ENCODE data around the gene LRMDA. TPM values are rescaled to one million over a fixed set of nuclear protein-coding genes. Genes with fewer than 3 reads are reported as not detected.

The LRMDA gene
- total RNA-seq, 1 donor from 2014 or later = 5.2 TPM

DNA sequence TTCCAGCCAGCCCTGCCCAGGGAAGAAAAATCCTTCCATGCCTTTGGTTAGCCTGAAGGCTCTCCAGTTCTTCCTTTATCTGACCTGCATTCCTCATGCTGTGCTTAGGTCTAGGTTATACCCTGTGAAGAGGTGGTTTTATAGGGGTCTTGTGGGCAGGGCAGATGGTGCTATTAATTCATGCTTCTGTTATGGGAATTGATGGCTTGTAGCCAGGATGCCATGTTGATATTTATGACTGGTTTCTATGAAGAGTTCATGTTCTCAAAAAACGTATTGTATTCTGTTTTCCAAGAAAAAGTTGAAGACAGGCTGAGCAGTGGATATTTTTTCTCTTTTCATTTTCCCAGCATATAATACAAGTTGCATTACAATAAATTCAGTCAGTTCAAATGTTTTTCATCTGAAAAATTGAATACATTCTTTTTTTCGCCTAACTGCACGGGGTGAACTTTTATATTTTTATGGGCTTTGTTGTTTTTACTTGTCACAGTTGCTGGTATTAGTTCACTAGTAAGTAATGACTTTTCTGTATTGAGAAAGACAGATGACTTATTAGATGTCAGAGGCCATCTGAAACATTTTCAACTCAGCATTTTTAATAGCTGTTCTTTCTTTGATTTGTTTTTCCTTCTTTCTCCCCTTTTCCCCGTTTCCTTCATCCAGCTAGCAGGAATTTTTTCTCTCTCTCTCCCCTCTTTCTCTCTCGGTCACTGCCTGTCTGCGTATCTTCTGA lies 322.8 kb downstream of the LRMDA start:
- no peaks in the 10 kb centered on the region for H3K79me2 ChIP-seq (ENCODE audit: low read depth)
- peaks cover 7% of the 10 kb centered on the region for H3K4me1 ChIP-seq
- TF ChIP-seq EZH2 (IDR thresholded peaks at IDR 0.05) = no peak
- TF ChIP-seq, protein P1, sequence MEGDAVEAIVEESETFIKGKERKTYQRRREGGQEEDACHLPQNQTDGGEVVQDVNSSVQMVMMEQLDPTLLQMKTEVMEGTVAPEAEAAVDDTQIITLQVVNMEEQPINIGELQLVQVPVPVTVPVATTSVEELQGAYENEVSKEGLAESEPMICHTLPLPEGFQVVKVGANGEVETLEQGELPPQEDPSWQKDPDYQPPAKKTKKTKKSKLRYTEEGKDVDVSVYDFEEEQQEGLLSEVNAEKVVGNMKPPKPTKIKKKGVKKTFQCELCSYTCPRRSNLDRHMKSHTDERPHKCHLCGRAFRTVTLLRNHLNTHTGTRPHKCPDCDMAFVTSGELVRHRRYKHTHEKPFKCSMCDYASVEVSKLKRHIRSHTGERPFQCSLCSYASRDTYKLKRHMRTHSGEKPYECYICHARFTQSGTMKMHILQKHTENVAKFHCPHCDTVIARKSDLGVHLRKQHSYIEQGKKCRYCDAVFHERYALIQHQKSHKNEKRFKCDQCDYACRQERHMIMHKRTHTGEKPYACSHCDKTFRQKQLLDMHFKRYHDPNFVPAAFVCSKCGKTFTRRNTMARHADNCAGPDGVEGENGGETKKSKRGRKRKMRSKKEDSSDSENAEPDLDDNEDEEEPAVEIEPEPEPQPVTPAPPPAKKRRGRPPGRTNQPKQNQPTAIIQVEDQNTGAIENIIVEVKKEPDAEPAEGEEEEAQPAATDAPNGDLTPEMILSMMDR (IDR thresholded peaks at IDR 0.05) = no peak
- no peak for TF ChIP-seq EZH2phosphoT487 (IDR thresholded peaks at IDR 0.05)
- Mint-ChIP-seq H3K4me1 (no peaks in the 10 kb centered on the region), H3K4me3 (no peak overlapping the region), H3K27me3 (ENCODE audit: insufficient read depth, low read depth) (no peaks in the 10 kb centered on the region), H3K9me3 (peaks cover 10% of the 10 kb centered on the region), H3K36me3 (no peaks in the 10 kb centered on the region), H3K27ac (no peak overlapping the region)
- H3K9me3 ChIP-seq (ENCODE audit: low read depth) = no peaks in the 10 kb centered on the region
- H3K36me3 ChIP-seq = no peaks in the 10 kb centered on the region
- H3K27me3 ChIP-seq = no peaks in the 10 kb centered on the region
- no peak overlapping the region for H3K9ac ChIP-seq
- DNase-seq (ENCODE audit: low spot score) = no peak
- H3K4me3 ChIP-seq = no peak overlapping the region
- no peak overlapping the region for H3K4me2 ChIP-seq
- H2AFZ ChIP-seq (replicated peaks) = no peak overlapping the region
- H3F3A ChIP-seq (ENCODE audit: low read depth) = peaks cover 6% of the 10 kb centered on the region
- H3K27ac ChIP-seq = no peak overlapping the region
- H4K20me1 ChIP-seq (ENCODE audit: low read depth) = no peaks in the 10 kb centered on the region

DNA sequence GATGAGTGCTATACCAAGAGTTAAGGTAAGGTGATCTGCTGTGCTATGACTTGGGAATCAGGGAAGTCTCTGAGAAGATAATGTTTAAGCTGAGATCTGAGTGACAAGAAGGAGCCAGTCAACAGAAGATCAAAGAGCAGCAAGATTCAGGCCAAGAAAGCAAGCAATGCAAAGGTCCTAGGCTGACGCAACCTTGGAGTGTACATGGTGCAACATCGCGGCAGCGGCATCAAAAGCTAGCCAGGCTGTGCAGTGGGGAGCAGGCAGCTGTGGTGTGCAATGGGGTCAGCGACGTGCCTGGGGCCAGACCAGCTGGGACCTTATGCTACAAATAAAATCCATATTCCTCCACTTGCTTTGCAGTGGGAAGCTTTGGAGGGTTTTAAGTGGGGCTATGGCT lies 324.1 kb downstream of the LRMDA start:
- Mint-ChIP-seq H3K9me3 (peaks cover 6% of the 10 kb centered on the region), H3K36me3 (no peaks in the 10 kb centered on the region), H3K27ac (no peak overlapping the region), H3K4me1 (peaks cover 1% of the 10 kb centered on the region), H3K27me3 (ENCODE audit: insufficient read depth, low read depth) (no peaks in the 10 kb centered on the region), H3K4me3 (no peak overlapping the region)
- peaks cover 10% of the 10 kb centered on the region for H3K4me1 ChIP-seq
- H3K36me3 ChIP-seq = no peaks in the 10 kb centered on the region
- H3F3A ChIP-seq (ENCODE audit: low read depth) = peaks cover 6% of the 10 kb centered on the region
- no peaks in the 10 kb centered on the region for H3K79me2 ChIP-seq (ENCODE audit: low read depth)
- H2AFZ ChIP-seq (replicated peaks) = no peak overlapping the region
- no peak for DNase-seq (ENCODE audit: low spot score)
- TF ChIP-seq, protein P1 (IDR thresholded peaks at IDR 0.05) = no peak
- TF ChIP-seq EZH2phosphoT487 (IDR thresholded peaks at IDR 0.05) = no peak
- TF ChIP-seq EZH2 (IDR thresholded peaks at IDR 0.05) = no peak
- no peak overlapping the region for H3K27ac ChIP-seq
- no peaks in the 10 kb centered on the region for H3K27me3 ChIP-seq
- H3K9ac ChIP-seq = no peak overlapping the region
- H3K4me2 ChIP-seq = no peak overlapping the region
- no peaks in the 10 kb centered on the region for H4K20me1 ChIP-seq (ENCODE audit: low read depth)
- H3K4me3 ChIP-seq = no peak overlapping the region
- H3K9me3 ChIP-seq (ENCODE audit: low read depth) = no peaks in the 10 kb centered on the region

DNA sequence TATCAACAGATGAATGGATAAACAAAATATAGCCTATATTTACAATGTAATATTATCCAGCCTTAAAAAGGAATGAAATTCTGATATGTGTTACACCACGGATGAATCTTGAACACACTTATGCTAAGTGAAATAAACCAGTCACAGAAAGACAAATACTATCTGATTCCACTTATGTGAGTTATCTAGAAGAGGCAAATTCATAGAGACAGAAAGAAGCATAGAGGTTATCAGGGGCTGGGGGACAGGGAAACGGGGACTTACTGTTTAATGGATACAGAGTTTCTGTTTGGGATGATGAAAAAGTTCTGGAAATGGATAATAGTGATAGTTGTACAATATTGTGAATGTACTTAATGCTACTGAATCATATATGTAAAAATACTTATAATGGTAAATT lies 329.9 kb downstream of the LRMDA start:
- no peaks in the 10 kb centered on the region for H3K79me2 ChIP-seq (ENCODE audit: low read depth)
- no peak overlapping the region for H3K27ac ChIP-seq
- Mint-ChIP-seq H3K27me3 (ENCODE audit: insufficient read depth, low read depth) (peaks cover 4% of the 10 kb centered on the region), H3K4me1 (peaks cover 27% of the 10 kb centered on the region), H3K9me3 (no peaks in the 10 kb centered on the region), H3K36me3 (no peaks in the 10 kb centered on the region), H3K27ac (no peak overlapping the region), H3K4me3 (no peak overlapping the region)
- H3F3A ChIP-seq (ENCODE audit: low read depth) = peaks cover 6% of the 10 kb centered on the region
- no peak overlapping the region for H3K4me2 ChIP-seq
- H3K9ac ChIP-seq = no peak overlapping the region
- H3K9me3 ChIP-seq (ENCODE audit: low read depth) = no peaks in the 10 kb centered on the region
- no peaks in the 10 kb centered on the region for H3K36me3 ChIP-seq
- DNase-seq (ENCODE audit: low spot score) = no peak
- H3K4me1 ChIP-seq = peaks cover 39% of the 10 kb centered on the region
- no peak overlapping the region for H3K4me3 ChIP-seq
- TF ChIP-seq EZH2 (IDR thresholded peaks at IDR 0.05) = no peak
- TF ChIP-seq, protein P1 (IDR thresholded peaks at IDR 0.05) = no peak
- TF ChIP-seq EZH2phosphoT487 (IDR thresholded peaks at IDR 0.05) = no peak
- H2AFZ ChIP-seq (replicated peaks) = no peak overlapping the region
- no peaks in the 10 kb centered on the region for H3K27me3 ChIP-seq
- no peaks in the 10 kb centered on the region for H4K20me1 ChIP-seq (ENCODE audit: low read depth)

Data from neural progenitor cell (in vitro differentiated cells).